Measurements from ENCODE around the gene METTL26.
"Not testable (repeated sequence)": the region's sequence is repeated elsewhere in the genome, so short reads cannot be mapped to it uniquely, and the experiment has no call there.

Gene METTL26

DNA sequence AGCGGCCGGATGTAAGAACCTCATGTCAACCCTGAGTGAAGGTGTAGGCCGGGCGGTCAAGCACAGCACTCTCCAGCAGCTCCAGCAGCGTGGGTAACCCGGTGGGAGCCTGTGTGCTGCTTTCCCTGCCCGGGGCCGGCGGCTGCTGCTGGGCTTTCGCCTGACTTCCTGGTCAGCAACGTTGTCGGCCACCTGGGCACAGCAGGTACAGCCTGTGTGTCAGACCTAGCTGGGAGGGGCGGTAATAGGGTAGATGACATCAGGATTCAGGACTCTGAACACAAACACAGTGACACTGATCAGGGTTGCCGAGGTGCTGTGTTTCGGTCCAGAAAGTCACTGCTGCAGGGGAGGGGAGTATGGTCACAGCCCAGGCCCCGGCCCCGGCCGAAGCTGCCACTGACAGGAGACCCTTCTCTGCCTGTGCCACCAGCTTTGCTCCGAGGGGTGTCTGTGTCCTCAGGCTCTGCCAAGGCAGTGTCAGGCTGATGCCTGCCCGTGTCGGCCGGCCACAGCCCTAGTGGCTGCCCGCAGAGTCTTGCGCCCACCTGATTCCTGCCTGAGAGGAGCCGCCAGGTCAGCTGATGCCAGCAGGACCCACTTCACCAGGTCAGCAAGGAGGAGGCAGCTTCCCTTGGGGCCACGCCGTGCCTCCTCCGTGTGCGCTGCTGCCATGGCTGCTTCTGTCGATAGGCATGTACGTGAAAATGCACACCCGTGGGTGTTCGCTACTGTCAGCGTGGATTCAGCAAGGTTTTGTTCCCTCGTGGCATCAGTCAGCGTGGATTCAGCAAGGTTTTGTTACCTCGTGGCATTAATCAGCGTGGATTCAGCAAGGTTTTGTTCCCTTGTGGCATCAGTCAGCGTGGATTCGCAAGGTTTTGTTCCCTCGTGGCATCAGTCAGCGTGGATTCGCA is 37.0 kb downstream of the METTL26 start:
- no peak for TF ChIP-seq CTCF (conservative IDR thresholded peaks at IDR 0.05)

DNA sequence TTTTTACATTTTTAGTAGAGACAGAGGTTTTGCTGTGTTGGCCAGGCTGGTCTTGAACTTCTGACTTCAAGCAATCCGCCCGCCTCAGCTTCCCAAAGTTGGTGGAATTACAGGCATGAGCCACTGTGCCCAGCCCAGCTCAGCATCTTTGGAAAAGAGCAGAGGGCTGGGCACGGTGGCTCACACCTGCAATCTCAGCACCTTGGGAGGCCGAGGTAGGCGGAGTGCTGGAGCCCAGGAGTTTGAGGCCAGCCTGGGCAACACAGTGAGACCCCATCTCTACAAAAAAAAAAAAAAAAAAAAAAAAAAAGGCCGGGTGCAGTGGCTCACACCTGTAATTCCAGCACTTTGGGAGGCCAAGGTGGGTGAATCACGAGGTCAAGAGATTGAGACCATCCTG is 38.5 kb downstream of the METTL26 start:
- not testable (repeated sequence) for H3K27ac ChIP-seq

More for the DNA sequence above, 37.0 kb downstream of the METTL26 start:
- H3K27ac ChIP-seq: no peak overlapping the region

DNA sequence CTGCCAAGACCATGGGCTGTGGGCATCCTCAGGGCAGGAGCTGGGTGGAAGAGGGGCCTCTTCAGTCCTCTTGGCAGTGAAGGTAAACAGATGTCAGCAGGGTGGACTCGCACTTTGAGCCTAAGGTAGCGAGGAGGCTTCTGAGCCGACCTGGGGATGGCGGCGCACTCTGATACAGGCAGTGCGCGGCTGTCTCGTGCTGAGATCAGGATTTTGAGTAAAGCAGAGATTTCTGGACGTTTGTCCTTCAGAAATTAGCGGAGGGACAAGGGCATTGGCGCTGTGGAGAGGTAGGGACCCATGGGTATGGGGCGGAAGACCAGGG is 39.4 kb downstream of the METTL26 start:
- no peak for TF ChIP-seq CTCF (conservative IDR thresholded peaks at IDR 0.05)
- no peak overlapping the region for H3K27ac ChIP-seq

DNA sequence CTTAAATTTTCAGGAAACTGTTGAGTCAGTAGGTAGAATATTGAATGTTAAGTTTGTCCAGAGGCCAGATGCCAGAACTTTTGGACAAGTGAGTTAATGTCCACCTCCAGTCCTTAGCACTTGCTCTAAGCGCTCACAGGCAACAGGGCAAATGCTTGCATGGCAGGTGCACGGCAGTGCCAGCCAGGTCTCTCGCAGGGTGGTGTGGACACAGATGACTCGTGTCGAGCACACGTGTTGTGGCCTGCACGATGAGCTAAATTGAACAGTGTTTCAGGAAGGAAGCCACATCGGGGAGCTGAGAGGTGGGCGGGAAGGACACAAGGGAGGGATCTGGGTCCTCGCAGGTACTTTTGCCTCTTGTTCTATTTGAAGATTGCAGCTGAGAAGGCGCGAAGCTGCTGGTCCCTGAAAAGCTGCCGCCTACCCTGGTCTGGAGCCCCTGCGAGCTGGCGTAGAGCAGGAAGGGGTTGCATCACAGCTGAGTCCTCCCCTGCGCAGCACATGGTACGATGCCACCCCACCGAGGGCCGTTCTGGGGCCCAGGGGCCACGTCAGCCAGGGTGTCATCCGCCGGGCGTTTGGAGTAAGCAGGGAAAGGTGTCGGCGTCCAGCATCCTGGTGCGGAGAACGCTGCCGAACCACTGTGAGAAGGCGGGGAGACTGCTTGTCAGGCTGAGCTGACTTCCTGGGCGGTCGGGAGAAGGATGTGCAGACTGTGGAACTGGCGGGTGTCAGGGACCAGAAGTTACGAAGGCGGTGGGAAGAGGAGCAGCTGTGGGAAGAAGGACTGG is 40.0 kb downstream of the METTL26 start:
- no peak overlapping the region for H3K27ac ChIP-seq
- no peak for TF ChIP-seq CTCF (conservative IDR thresholded peaks at IDR 0.05)

DNA sequence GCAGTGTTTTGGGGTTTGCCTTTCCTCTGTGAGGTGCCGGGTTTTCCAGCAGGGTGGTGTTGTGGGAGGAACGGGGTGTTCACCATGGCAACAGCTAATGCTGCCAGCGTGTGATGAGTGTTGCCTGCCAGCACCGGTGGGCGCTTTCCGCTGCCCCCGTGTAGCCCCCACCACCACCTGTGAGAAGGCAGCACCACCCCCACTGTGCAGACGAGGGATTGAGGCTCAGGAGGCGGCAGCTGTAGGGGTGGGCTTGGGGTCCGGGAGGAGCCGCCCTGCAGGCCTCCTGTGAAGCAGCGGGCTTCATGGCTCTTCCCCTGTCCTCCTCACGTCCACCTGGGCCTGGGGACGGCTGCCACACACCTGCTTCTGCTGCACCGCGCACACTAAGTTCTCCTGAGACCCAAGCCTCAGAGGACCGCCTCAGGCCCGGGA is 41.0 kb downstream of the METTL26 start:
- H3K27ac ChIP-seq: no peak overlapping the region
- no peak for TF ChIP-seq CTCF (conservative IDR thresholded peaks at IDR 0.05)

- H3K27ac ChIP-seq: peak overlapping the region; percentile 76
- TF ChIP-seq CTCF (conservative IDR thresholded peaks at IDR 0.05): no peak
These were observed 42.3 kb downstream of the METTL26 start for GRCh38 chr16:593807-594206.

- H3K27ac ChIP-seq: peak overlapping the region; percentile 76
- TF ChIP-seq CTCF (conservative IDR thresholded peaks at IDR 0.05): no peak
These were observed 42.7 kb downstream of the METTL26 start for GRCh38 chr16:593406-593805.
